ENCODE measurements around the gene INPP5K. TPM values are rescaled to one million over a fixed set of nuclear protein-coding genes. Genes with fewer than 3 reads are reported as not detected.
"Not testable (repeated sequence)": the region's sequence is repeated elsewhere in the genome, so short reads cannot be mapped to it uniquely, and the experiment has no call there.

The INPP5K gene
- total RNA-seq, 2 donors from 2014 or later: 48.4 to 51.2 TPM

DNA sequence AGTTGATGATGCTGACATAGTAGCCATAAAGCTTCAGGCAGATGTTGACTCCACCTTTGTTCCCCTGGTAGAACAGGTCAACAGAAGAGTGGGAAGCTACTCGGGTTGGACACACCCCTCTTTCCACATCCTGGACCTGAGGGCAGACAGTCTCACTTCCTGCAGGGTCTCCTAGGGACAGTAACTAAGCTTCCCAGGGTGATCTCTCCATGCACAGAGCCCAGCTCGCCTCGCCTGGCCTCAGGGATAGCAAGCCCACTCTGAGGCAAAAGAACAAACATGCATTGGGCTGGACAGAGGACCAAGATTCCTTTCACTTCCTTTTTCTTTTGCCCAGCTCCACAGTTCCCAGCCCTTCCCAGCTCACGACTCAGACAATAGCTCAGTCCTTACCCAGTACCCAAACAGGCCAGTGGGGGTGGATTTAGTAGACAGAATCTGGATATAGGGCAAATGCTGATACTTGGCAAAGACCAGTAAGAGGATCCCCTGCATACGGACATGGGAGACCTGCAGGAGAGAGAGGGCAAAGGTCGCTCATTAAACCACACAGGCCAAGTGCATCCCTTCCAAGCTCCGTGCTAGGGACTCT is 7.0 kb downstream of the INPP5K start:
- Mint-ChIP-seq H3K36me3 (ENCODE audit: insufficient read depth in 2 of 2) (no peaks in the 10 kb centered on the region), H3K9me3 (no peaks in the 10 kb centered on the region), H3K27ac (no peak overlapping the region), H3K4me1 (ENCODE audit: low read depth) (peaks cover 5% of the 10 kb centered on the region), H3K4me3 (no peak overlapping the region), H3K27me3 (ENCODE audit: low read depth) (no peaks in the 10 kb centered on the region)
- no peak for ATAC-seq (replicated peaks in 1 of 2)
- DNase-seq: no peak

DNA sequence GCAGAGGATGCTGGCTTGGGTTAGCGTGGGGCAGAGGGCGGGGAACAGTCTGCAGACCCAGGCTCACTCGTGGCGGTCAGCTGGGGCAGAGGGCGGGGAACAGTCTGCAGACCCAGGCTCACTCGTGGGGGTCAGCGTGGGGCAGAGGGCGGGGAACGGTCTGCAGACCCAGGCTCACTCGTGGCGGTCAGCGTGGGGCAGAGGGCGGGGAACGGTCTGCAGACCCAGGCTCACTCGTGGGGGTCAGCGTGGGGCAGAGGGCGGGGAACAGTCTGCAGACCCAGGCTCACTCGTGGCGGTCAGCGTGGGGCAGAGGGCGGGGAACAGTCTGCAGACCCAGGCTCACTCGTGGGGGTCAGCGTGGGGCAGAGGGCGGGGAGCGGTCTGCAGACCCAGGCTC is 7.7 kb downstream of the INPP5K start:
- H3K4me3 Mint-ChIP-seq; H3K27ac Mint-ChIP-seq; DNase-seq; H3K27me3 Mint-ChIP-seq (ENCODE audit: low read depth); ATAC-seq (replicated peaks in 1 of 2); H3K36me3 Mint-ChIP-seq (ENCODE audit: insufficient read depth in 2 of 2); H3K4me1 Mint-ChIP-seq (ENCODE audit: low read depth); H3K9me3 Mint-ChIP-seq: not testable (repeated sequence)

DNA sequence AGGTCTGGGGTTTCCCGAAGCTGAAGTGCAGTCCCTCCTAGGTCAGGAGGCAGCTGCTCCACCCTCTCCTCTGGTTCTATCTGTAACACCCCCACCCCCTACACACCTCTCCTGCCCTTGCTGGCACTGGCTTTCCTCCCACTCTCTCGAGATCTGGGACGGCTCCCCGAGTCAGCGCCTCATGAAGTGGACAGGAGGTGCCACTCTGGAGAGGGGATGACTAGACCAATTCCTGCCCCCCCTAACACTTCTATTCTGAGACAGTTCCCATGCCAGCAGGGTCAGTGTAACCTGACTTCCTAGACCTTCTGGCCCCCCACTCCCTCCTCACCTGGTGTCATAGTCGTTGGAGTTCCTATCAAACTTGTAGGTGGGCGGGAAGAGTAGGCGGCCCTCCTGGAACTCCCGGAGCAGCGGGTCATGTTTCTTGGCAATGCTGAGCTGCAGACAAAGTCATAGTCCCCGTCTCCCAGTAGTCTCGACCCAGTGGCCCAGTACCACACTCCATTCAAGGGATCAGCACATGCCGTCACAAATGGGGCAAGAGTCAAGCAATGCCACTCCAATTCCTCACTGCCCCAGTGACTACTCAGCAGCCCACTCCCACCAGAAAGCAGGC is 9.7 kb downstream of the INPP5K start:
- Mint-ChIP-seq H3K27ac (no peak overlapping the region), H3K36me3 (ENCODE audit: insufficient read depth in 2 of 2) (no peaks in the 10 kb centered on the region), H3K4me3 (no peak overlapping the region), H3K4me1 (ENCODE audit: low read depth) (no peaks in the 10 kb centered on the region), H3K9me3 (no peaks in the 10 kb centered on the region), H3K27me3 (ENCODE audit: low read depth) (no peaks in the 10 kb centered on the region)
- DNase-seq: no peak
- ATAC-seq (replicated peaks in 1 of 2): no peak

DNA sequence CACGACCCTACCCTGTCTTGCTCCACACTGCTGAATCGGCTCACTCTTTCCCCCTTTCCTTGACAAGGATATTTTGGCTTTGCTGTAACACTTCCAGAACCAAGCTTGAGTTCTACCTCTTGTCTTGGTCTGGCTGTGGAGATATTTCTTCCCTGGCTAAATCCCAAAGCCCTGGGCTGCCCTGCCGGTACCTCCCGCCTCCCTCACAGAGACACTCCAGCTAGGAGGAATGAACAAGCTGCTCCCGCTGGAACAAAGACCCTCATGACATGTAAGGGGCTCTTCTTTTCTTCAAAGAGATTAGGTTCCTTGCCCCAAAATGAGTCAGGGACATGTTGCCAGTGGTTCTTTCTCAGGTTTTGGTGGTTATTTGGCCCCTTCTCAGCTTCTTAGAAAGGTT is 10.8 kb downstream of the INPP5K start:
- DNase-seq: no peak
- no peaks in the 10 kb centered on the region for H3K36me3 Mint-ChIP-seq (ENCODE audit: insufficient read depth in 2 of 2)
- no peak overlapping the region for H3K27ac Mint-ChIP-seq
- H3K4me3 Mint-ChIP-seq: no peak overlapping the region
- H3K4me1 Mint-ChIP-seq (ENCODE audit: low read depth): no peaks in the 10 kb centered on the region
- H3K9me3 Mint-ChIP-seq: no peaks in the 10 kb centered on the region
- no peaks in the 10 kb centered on the region for H3K27me3 Mint-ChIP-seq (ENCODE audit: low read depth)
- ATAC-seq (replicated peaks in 1 of 2): no peak

DNA sequence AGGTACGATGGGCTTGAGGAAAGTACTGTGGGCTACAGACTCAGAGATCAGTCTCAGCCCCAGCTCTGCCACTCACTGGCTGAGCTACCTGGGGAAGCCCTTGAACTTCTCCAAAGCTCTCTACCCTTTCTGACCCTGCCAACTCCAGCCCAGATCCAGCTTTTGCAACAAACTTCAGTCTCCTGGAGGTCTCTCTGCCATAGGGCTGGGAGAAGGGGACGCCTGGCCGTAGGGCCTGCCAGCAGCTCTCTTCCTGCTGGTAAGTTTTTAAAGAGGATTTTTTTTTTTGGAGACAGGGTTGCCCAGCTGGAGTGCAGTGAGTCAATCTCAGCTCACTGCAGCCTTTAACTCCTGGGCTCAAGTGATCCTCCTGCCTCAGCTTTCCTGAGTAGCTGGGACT is 11.5 kb downstream of the INPP5K start:
- Mint-ChIP-seq H3K36me3 (ENCODE audit: insufficient read depth in 2 of 2) (no peaks in the 10 kb centered on the region), H3K4me1 (ENCODE audit: low read depth) (no peaks in the 10 kb centered on the region), H3K27me3 (ENCODE audit: low read depth) (no peaks in the 10 kb centered on the region), H3K9me3 (no peaks in the 10 kb centered on the region), H3K4me3 (no peak overlapping the region), H3K27ac (no peak overlapping the region)
- no peak for DNase-seq
- no peak for ATAC-seq (replicated peaks in 1 of 2)

DNA sequence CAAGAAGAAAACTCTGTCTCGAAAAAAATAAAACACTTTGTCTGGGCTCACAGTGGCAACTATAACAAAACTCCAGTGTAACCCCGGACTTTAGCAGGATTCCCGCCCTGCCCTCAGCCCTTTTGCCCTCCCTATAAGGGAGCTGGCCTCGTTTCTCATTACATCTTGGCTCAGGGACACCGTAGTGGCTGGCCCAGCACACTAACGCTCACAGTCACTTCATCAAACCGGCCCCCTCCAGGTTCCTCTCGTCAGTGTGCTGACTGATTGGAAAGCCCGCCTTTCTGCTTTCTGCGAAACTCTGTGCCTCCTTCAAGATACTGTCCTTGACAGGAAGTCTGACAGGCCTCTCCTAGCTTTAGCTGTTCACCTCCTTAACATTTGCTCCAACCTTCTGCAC is 12.7 kb downstream of the INPP5K start:
- ATAC-seq (replicated peaks in 1 of 2) (no peak), DNase-seq (no peak)
- H3K9me3 Mint-ChIP-seq: no peaks in the 10 kb centered on the region
- no peaks in the 10 kb centered on the region for H3K4me1 Mint-ChIP-seq (ENCODE audit: low read depth)
- no peak overlapping the region for H3K27ac Mint-ChIP-seq
- H3K27me3 Mint-ChIP-seq (ENCODE audit: low read depth): no peaks in the 10 kb centered on the region
- H3K4me3 Mint-ChIP-seq: no peak overlapping the region
- H3K36me3 Mint-ChIP-seq (ENCODE audit: insufficient read depth in 2 of 2): no peaks in the 10 kb centered on the region

DNA sequence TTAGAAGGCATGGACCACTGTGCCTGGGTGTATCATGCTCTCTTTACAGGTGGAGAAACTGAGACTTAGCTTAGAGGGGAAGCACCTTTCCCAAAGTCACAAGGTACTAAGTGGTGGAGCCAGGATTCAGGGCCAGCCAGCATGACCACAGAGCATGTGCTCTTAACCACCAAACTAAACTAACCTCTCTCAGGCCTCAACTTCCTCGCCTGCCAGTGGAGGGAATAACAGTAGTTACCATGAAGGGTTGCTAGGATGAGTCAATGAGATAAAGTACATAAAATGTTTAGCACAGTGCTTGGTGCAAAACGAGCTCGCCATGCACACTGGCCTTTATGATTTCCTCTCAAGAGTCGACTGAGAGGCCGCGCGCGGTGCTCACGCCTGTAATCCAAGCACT is 17.5 kb downstream of the INPP5K start:
- H3K9me3 Mint-ChIP-seq: no peaks in the 10 kb centered on the region
- DNase-seq: no peak
- H3K27ac Mint-ChIP-seq: no peak overlapping the region
- no peak overlapping the region for H3K4me3 Mint-ChIP-seq
- H3K4me1 Mint-ChIP-seq (ENCODE audit: low read depth): no peaks in the 10 kb centered on the region
- no peaks in the 10 kb centered on the region for H3K27me3 Mint-ChIP-seq (ENCODE audit: low read depth)
- ATAC-seq (replicated peaks in 1 of 2): peak in 1 of 2 donors; percentile 11
- peaks cover 0 to 1% of the 10 kb centered on the region in 2 donors for H3K36me3 Mint-ChIP-seq (ENCODE audit: insufficient read depth in 2 of 2)

DNA sequence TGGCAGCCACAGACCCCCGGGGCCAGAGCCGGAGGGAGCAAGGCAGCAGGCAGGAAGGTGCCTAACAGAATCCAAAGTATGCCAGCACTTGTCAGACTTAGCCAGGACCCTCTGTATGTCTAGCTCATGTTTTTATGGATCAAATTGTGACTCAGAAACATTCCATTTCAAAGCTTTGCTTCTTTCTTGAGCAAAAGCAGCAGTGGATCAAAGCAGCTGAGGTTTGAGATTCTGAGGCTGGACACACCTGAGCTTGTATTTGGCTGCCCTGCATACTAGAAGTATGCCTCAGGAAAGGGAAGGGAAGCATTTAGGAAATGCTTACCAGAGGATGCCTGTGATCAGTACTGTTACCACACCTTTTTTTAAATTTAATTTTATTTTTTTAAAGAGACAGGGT is 18.2 kb downstream of the INPP5K start:
- no peak overlapping the region for H3K27ac Mint-ChIP-seq
- H3K36me3 Mint-ChIP-seq (ENCODE audit: insufficient read depth in 2 of 2): peaks cover 0 to 1% of the 10 kb centered on the region in 2 donors
- ATAC-seq (replicated peaks in 1 of 2) (no peak), DNase-seq (no peak)
- H3K4me3 Mint-ChIP-seq: no peak overlapping the region
- no peaks in the 10 kb centered on the region for H3K27me3 Mint-ChIP-seq (ENCODE audit: low read depth)
- peaks cover 3% of the 10 kb centered on the region for H3K4me1 Mint-ChIP-seq (ENCODE audit: low read depth)
- H3K9me3 Mint-ChIP-seq: no peaks in the 10 kb centered on the region

DNA sequence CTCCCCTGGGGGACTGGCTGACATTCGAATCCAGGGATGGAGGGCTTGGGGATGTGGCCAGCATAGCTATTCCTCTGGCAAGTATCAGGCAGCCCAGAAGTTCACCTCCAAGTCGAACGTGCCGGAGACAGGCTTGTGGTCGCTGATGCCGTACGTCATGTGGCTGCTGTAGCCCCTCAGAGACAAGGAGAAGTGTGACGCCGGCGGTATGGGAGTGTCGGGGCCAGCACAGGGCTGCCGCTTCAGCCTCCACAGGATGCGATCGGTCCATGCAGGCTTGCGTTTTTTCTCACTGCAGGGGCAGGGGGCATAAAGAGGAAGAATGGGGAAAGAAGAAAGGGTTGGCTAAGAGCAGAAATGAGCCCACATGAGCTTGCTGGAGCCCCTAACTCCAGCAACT is 18.6 kb downstream of the INPP5K start:
- DNase-seq (no peak), ATAC-seq (replicated peaks in 1 of 2) (no peak)
- no peaks in the 10 kb centered on the region for H3K9me3 Mint-ChIP-seq
- no peak overlapping the region for H3K27ac Mint-ChIP-seq
- peaks cover 0 to 1% of the 10 kb centered on the region in 2 donors for H3K36me3 Mint-ChIP-seq (ENCODE audit: insufficient read depth in 2 of 2)
- H3K4me3 Mint-ChIP-seq: no peak overlapping the region
- peaks cover 7% of the 10 kb centered on the region for H3K4me1 Mint-ChIP-seq (ENCODE audit: low read depth)
- H3K27me3 Mint-ChIP-seq (ENCODE audit: low read depth): no peaks in the 10 kb centered on the region

DNA sequence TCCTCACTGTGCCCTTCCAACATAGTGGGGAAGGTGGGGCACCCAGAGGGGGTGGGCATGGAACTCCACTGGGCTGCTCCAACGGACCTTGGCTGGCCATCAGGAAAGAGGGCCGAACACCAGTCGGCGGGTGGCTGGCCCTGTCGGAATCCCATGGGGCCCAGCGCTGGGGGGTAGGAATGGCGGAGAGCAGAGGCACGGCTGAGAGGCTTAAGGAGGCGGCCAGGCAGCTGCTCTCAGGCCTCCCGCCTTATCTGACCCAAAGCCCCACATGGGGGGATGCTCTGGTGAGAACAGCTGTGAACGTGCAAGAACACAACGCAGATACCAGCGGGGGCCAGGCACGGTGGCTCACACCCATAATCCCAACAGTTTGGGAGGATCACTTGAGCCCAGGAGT is 19.5 kb downstream of the INPP5K start:
- H3K4me1 Mint-ChIP-seq (ENCODE audit: low read depth): peaks cover 12% of the 10 kb centered on the region

DNA sequence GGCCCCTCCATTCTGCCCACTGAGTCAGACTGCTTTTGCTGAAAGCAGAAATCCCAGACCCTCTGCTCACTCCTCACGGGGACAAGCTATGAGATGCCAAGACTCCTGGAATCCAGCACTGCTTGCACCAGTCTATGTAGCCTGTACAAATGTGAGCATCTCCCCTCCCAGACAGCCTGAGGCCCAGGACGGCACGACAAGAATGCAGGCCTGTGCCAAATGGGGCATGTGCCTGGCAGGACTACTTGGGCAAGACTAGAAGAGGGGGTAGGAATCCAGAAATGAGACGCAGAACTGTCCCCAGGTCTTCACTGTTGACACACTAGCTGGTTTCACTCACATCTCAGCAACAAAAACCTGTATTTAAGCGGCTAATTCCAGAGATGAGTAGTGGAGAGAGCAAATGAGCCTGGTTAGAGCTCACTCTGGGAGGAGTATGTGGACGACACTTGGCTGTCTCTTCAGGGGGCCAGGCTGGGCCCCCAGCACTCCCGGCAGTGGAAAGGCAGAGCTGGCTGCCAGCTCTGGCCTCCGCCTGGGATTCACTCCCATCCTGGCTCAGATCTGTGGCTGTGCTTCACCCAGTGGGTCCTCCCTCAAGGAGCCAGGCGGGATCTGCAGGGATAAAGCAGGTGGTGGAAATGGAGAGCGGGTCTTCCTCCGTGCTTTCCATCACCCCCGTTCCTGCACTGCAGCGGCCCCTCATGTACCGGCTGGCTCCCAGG is 21.0 kb downstream of the INPP5K start:
- no peak for DNase-seq
- no peak overlapping the region for H3K4me3 Mint-ChIP-seq
- peaks cover 0 to 1% of the 10 kb centered on the region in 2 donors for H3K36me3 Mint-ChIP-seq (ENCODE audit: insufficient read depth in 2 of 2)
- no peak for ATAC-seq (replicated peaks in 1 of 2)
- H3K4me1 Mint-ChIP-seq (ENCODE audit: low read depth): peaks cover 19% of the 10 kb centered on the region
- no peaks in the 10 kb centered on the region for H3K9me3 Mint-ChIP-seq
- no peak overlapping the region for H3K27ac Mint-ChIP-seq
- peaks cover 4% of the 10 kb centered on the region for H3K27me3 Mint-ChIP-seq (ENCODE audit: low read depth)

More for the DNA sequence above, 19.5 kb downstream of the INPP5K start:
- Mint-ChIP-seq H3K36me3 (ENCODE audit: insufficient read depth in 2 of 2) (peaks cover 0 to 1% of the 10 kb centered on the region in 2 donors), H3K9me3 (no peaks in the 10 kb centered on the region), H3K27ac (no peak overlapping the region), H3K4me3 (no peak overlapping the region), H3K27me3 (ENCODE audit: low read depth) (no peaks in the 10 kb centered on the region)
- ATAC-seq (replicated peaks in 1 of 2) (no peak), DNase-seq (no peak)

DNA sequence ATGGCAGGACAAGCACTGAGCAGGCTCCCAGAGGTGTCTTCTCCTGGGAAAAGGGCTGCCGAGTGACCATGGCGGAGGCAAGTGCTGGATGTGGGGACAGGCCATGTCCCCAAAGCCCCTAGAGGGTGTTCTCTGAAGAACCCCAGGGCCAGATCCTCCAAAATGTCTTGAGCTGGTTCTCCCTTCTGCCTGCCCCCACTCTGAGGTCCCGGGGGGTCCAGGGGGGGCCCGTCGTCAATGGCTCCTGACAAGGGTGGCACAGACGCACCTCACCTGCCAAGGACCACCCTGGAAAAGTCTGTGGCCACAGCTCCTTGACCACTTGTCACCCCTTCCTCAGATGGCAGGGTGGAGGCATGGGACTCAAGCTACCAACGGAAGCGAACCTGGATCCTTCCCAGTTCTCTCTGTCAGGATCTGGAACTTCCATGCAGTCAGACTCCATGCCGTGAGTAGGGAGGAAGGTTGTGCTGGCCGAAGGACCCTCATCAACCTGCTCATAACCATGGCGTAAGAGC is 21.6 kb downstream of the INPP5K start:
- peaks cover 7% of the 10 kb centered on the region for H3K27me3 Mint-ChIP-seq (ENCODE audit: low read depth)
- ATAC-seq (replicated peaks in 1 of 2): no peak

DNA sequence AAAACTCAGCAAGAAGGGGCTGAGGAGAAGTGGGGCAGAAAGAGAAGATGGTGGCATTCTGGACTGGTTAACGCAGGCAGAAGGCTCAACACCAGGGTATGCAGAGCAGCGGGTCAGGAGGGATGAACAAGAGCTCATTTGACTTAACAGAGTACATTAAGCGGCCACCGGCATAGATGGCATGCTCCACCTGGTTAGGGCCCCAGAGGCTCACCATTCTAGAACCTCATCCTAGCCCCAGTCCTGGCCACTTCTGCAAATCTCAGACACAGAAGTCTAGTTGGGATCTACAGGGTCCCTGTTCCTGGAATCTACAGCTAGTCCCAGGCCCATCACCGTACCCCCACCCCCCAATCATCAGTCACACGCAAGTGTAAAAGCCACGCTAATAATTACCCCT is 22.2 kb downstream of the INPP5K start:
- Mint-ChIP-seq H3K36me3 (ENCODE audit: insufficient read depth in 2 of 2) (peaks cover 0 to 1% of the 10 kb centered on the region in 2 donors), H3K27ac (no peak overlapping the region), H3K27me3 (ENCODE audit: low read depth) (peaks cover 7% of the 10 kb centered on the region), H3K4me1 (ENCODE audit: low read depth) (peaks cover 31% of the 10 kb centered on the region), H3K9me3 (no peaks in the 10 kb centered on the region), H3K4me3 (no peak overlapping the region)
- no peak for ATAC-seq (replicated peaks in 1 of 2)
- no peak for DNase-seq

More for the DNA sequence above, 21.6 kb downstream of the INPP5K start:
- no peak overlapping the region for H3K4me3 Mint-ChIP-seq
- no peak for DNase-seq
- H3K36me3 Mint-ChIP-seq (ENCODE audit: insufficient read depth in 2 of 2): peaks cover 0 to 1% of the 10 kb centered on the region in 2 donors
- peaks cover 26% of the 10 kb centered on the region for H3K4me1 Mint-ChIP-seq (ENCODE audit: low read depth)
- no peak overlapping the region for H3K27ac Mint-ChIP-seq
- no peaks in the 10 kb centered on the region for H3K9me3 Mint-ChIP-seq

All from activated T-cell treated with anti-CD3 and anti-CD28 coated beads, Interleukin-2, amount 50 U/mL, for 72 hours (primary cell).